Measurements from ENCODE around the gene BACH2.

Gene BACH2

GRCh38 chr6:89970072-89970471 lies 326.6 kb downstream of the BACH2 start:
- H2AFZ ChIP-seq (ENCODE audit: low read depth), result no peak overlapping the region
- no peak overlapping the region for H3K4me3 ChIP-seq (IDR thresholded peaks at IDR 0.05; ENCODE audit: insufficient read depth, low read depth, low read length)
- H3K4me1 ChIP-seq (ENCODE audit: low read depth, poor library complexity, severe bottlenecking), result no peaks in the 10 kb centered on the region
- TF ChIP-seq, protein P1, sequence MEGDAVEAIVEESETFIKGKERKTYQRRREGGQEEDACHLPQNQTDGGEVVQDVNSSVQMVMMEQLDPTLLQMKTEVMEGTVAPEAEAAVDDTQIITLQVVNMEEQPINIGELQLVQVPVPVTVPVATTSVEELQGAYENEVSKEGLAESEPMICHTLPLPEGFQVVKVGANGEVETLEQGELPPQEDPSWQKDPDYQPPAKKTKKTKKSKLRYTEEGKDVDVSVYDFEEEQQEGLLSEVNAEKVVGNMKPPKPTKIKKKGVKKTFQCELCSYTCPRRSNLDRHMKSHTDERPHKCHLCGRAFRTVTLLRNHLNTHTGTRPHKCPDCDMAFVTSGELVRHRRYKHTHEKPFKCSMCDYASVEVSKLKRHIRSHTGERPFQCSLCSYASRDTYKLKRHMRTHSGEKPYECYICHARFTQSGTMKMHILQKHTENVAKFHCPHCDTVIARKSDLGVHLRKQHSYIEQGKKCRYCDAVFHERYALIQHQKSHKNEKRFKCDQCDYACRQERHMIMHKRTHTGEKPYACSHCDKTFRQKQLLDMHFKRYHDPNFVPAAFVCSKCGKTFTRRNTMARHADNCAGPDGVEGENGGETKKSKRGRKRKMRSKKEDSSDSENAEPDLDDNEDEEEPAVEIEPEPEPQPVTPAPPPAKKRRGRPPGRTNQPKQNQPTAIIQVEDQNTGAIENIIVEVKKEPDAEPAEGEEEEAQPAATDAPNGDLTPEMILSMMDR (conservative IDR thresholded peaks at IDR 0.05; ENCODE audit: low read depth, low read length), result no peak
- H3K9ac ChIP-seq, result no peak overlapping the region
- H3K36me3 ChIP-seq (ENCODE audit: insufficient read depth), result no peaks in the 10 kb centered on the region
- H3K27ac ChIP-seq, result no peak overlapping the region
- no peak overlapping the region for H3K4me2 ChIP-seq
- H4K20me1 ChIP-seq (ENCODE audit: insufficient read depth), result no peaks in the 10 kb centered on the region
- no peaks in the 10 kb centered on the region for H3K79me2 ChIP-seq (ENCODE audit: insufficient read depth, low read depth)
- no peaks in the 10 kb centered on the region for H3K27me3 ChIP-seq (ENCODE audit: insufficient read depth, low read depth)

DNA sequence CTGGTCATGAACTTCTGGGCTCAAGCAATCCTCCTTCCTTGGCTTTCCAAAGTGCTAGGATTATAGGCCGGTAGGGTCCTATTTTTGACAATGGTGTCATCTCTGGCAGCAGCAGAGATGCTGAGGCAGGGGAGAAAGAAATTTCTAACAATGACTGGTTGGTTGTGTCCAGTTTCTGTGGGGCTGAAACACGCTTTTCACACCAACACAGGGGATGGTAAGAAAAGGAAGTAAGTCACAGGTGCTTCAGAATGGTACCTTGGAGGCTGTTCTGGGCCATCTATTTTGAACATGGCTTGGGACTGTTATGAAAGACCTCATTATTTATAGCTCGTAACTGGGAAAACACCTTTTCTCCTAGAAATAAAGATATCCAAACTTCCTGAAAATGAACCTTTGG lies 329.7 kb downstream of the BACH2 start:
- no peak overlapping the region for H3K4me2 ChIP-seq
- H3K9ac ChIP-seq, result no peak overlapping the region
- H4K20me1 ChIP-seq (ENCODE audit: insufficient read depth), result no peaks in the 10 kb centered on the region
- TF ChIP-seq, protein P1 (conservative IDR thresholded peaks at IDR 0.05; ENCODE audit: low read depth, low read length), result no peak
- no peaks in the 10 kb centered on the region for H3K27me3 ChIP-seq (ENCODE audit: insufficient read depth, low read depth)
- no peak overlapping the region for H3K27ac ChIP-seq
- no peaks in the 10 kb centered on the region for H3K4me1 ChIP-seq (ENCODE audit: low read depth, poor library complexity, severe bottlenecking)
- no peak overlapping the region for H2AFZ ChIP-seq (ENCODE audit: low read depth)
- no peaks in the 10 kb centered on the region for H3K36me3 ChIP-seq (ENCODE audit: insufficient read depth)
- no peak overlapping the region for H3K4me3 ChIP-seq (IDR thresholded peaks at IDR 0.05; ENCODE audit: insufficient read depth, low read depth, low read length)
- no peaks in the 10 kb centered on the region for H3K79me2 ChIP-seq (ENCODE audit: insufficient read depth, low read depth)

DNA sequence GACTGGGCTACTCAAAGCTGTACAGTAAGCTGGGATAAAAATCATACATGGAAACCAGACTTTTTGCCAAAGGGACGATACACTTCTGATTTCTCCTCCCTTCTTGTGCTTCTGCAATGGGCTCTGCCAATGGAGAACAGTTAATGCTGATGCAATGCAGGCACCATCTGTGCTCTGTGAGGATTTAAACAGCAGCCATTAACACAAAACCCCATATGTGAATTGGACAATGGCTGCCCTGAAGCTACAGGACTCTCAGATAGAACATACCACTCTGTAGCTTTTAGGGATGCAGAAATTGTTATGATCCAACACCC lies 330.5 kb downstream of the BACH2 start:
- no peaks in the 10 kb centered on the region for H3K79me2 ChIP-seq (ENCODE audit: insufficient read depth, low read depth)
- TF ChIP-seq, protein P1 (conservative IDR thresholded peaks at IDR 0.05; ENCODE audit: low read depth, low read length), result no peak

DNA sequence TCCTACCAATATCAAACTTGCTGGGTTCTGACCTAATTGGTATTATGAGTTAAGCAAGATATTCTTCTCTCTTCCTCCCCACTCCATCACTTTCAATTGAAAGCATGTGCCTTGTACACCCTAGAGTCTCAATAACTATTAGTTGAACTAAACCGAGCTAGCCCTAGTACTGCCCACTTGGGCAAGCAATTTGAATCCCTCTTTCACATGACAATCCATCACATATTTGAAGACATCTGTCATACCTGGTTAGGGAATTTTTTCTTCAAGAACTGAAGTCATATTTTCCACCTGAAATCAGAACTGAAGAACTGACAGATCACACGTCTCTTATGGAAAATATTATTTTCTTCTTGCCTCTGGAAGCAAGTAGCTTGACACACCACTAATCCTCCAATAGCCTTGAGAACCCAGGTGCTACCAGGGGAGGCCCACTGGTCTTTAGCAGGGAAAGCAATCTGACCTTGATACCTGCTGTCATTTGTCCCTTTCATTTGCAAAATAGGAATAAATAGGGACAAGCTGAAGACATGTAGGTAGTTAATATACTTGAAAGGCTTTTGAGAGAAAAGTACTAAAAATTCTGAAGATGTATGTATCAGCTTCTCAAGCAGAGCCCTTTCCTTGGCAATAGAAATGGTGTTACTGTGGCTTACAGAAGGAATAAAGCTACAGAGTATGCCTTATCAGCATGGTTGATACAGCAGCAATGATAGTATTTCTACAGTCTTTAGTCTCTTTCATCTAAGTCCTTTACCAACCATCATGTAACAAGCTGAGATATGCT lies 331.0 kb downstream of the BACH2 start:
- H3K9ac ChIP-seq, result no peak overlapping the region
- no peak overlapping the region for H2AFZ ChIP-seq (ENCODE audit: low read depth)
- H3K4me3 ChIP-seq (IDR thresholded peaks at IDR 0.05; ENCODE audit: insufficient read depth, low read depth, low read length), result no peak overlapping the region
- no peak overlapping the region for H3K27ac ChIP-seq
- TF ChIP-seq, protein P1 (conservative IDR thresholded peaks at IDR 0.05; ENCODE audit: low read depth, low read length), result no peak
- H4K20me1 ChIP-seq (ENCODE audit: insufficient read depth), result no peaks in the 10 kb centered on the region
- no peaks in the 10 kb centered on the region for H3K4me1 ChIP-seq (ENCODE audit: low read depth, poor library complexity, severe bottlenecking)
- no peaks in the 10 kb centered on the region for H3K27me3 ChIP-seq (ENCODE audit: insufficient read depth, low read depth)
- no peak overlapping the region for H3K4me2 ChIP-seq
- H3K79me2 ChIP-seq (ENCODE audit: insufficient read depth, low read depth), result no peaks in the 10 kb centered on the region
- H3K36me3 ChIP-seq (ENCODE audit: insufficient read depth), result no peaks in the 10 kb centered on the region

More for the DNA sequence above, 330.5 kb downstream of the BACH2 start:
- Histone ChIP-seq H3K4me1 (ENCODE audit: low read depth, poor library complexity, severe bottlenecking) (no peaks in the 10 kb centered on the region), H2AFZ (ENCODE audit: low read depth) (no peak overlapping the region), H3K27ac (no peak overlapping the region), H3K36me3 (ENCODE audit: insufficient read depth) (no peaks in the 10 kb centered on the region), H3K4me3 (IDR thresholded peaks at IDR 0.05; ENCODE audit: insufficient read depth, low read depth, low read length) (no peak overlapping the region), H3K4me2 (no peak overlapping the region), H3K9ac (no peak overlapping the region), H3K27me3 (ENCODE audit: insufficient read depth, low read depth) (no peaks in the 10 kb centered on the region), H4K20me1 (ENCODE audit: insufficient read depth) (no peaks in the 10 kb centered on the region)
